GM13977 (cell line): ENCODE measurements around the gene IL5.
"Not testable (repeated sequence)": the region's sequence is repeated elsewhere in the genome, so short reads cannot be mapped to it uniquely, and the experiment has no call there.

Source experiments
- DNase-seq: peaks from one replicate; pipeline ENCODE4 v3.0.0; 2012; ENCODE audit warnings: low spot score
- in situ Hi-C: fragments of 300-500 bp; cut with MboI; formaldehyde crosslinking; loops from one replicate; pipeline ENCODE4 v1.12.0; 2022; ENCODE audit warnings: low sequenced_read_pairs, low pct_unique_long_range_greater_than_20kb, mixed read lengths, inconsistent platforms; ENCODE audit not compliant: unreplicated experiment
- TF ChIP-seq, protein P1 (sequence below): IDR thresholded peaks from 2 replicates; pipeline ENCODE4 v1.5.1; 2012; ENCODE audit warnings: mild to moderate bottlenecking, control low read depth; ENCODE audit not compliant: insufficient read depth; ENCODE audit errors: extremely low read depth, missing control alignments

Gene IL5

DNA sequence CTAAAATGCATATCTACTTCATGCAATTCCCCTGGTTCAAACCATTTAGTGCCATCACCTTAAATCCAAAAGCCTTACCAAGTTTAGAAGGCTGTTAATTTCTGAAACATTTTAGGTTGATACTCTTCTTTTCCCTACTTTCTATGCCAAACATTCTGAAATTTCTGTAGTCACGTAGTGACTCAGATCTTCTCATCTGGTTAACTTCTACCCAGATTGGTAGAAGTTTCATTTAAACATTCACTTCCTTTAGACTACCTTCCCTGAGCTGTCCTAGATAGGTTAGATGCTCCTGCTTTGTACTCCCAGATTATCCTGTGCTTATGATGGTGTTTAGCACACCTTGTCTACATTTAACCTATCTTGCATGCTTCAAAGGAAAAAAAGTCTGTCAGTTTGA is 23.3 kb upstream of the IL5 start:
- DNase-seq: no peak
- in situ Hi-C loops: no loop called here
- TF ChIP-seq, protein P1, sequence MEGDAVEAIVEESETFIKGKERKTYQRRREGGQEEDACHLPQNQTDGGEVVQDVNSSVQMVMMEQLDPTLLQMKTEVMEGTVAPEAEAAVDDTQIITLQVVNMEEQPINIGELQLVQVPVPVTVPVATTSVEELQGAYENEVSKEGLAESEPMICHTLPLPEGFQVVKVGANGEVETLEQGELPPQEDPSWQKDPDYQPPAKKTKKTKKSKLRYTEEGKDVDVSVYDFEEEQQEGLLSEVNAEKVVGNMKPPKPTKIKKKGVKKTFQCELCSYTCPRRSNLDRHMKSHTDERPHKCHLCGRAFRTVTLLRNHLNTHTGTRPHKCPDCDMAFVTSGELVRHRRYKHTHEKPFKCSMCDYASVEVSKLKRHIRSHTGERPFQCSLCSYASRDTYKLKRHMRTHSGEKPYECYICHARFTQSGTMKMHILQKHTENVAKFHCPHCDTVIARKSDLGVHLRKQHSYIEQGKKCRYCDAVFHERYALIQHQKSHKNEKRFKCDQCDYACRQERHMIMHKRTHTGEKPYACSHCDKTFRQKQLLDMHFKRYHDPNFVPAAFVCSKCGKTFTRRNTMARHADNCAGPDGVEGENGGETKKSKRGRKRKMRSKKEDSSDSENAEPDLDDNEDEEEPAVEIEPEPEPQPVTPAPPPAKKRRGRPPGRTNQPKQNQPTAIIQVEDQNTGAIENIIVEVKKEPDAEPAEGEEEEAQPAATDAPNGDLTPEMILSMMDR: no peak

DNA sequence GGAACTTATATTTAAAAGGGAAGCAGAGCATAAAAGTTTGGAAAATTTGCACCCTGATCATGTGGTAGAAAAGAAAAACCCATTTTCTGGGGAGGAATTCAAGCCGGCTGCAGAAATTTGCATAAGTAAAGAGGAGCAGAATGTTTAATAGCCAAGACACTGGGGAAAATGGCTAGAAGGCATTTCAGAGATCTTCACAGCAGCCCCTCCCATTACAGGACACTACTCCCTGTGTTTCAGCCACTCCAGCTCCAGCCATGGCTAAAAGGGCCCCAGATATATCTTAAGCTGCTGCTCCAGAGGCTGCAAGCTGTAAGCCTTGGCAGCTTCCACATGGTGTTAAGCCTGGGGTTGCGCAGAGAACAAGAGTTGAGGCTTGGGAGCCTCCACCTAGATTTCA is 21.2 kb upstream of the IL5 start:
- in situ Hi-C loops, DNase-seq: not testable (repeated sequence)

DNA sequence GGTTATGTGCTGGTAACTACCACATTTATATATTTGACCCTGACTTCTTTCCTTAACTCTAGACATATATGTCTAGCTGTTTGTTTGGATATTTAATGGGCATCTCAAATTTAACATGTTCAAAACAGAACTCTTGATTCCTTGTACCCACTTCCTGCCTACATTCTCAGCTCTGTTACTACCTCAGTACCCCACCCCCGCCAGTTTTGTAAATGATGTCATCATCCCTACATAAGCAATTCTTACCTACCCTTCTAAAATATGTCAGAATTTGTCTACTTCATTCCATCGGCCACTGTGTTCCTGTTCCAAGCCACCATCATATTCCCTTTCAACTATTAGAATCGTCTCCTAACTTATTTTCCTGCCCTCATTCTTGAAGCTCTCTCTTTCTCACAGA is 18.3 kb upstream of the IL5 start:
- TF ChIP-seq, protein P1: no peak
- DNase-seq: no peak
- in situ Hi-C loops: no loop called here

GRCh38 chr5:132559383-132560060 is 16.2 kb upstream of the IL5 start:
- no peak for DNase-seq
- in situ Hi-C loops: no loop called here
- TF ChIP-seq, protein P1: no peak

- peak; percentile 45 for DNase-seq
- TF ChIP-seq, protein P1: no peak
- in situ Hi-C loops: no loop called here
Observed at GRCh38 chr5:132557478-132558172, 14.3 kb upstream of the IL5 start.

- TF ChIP-seq, protein P1: no peak
Observed at GRCh38 chr5:132556763-132557477, 13.6 kb upstream of the IL5 start, which contains the start of gene RAD50. TSS of gene RAD50 (plus strand) at chr5:132556977. CDS start at chr5:132557325, 348 bp downstream.

DNA sequence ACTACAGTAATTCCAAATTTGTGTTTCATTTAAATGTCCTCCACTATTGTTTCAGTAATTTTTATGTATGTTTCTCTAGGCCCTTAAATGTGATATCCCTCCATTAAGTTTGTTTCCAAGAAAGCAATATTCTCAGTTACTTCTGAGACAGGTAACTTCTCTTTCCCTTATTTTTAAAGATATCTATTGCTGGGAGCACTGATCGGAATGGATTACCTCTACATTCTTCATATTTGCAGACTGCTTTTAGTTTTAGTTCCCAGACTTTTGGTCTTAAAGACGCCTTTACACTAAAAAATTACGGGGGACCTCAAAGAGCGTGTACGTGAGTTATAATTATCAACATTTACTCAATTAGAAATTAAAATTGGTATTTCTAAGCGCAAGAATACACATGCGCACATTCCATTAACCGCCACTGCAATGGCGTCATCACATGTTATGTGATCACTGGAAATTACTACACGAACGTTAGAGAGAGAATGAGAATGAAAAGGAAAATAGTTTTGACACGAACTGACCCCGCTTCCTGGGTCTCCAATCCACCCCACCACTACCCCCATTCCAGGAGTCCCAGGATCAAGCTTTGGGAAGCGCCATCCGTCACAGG is 12.9 kb upstream of the IL5 start:
- DNase-seq: no peak
- in situ Hi-C loops: no loop called here
- TF ChIP-seq, protein P1: no peak

More at GRCh38 chr5:132556763-132557477, 13.6 kb upstream of the IL5 start, which contains the start of gene RAD50:
- DNase-seq: peak; percentile 92
- in situ Hi-C loops: no loop called here
